Endothelial cell of umbilical vein (primary cell): ENCODE measurements around the gene C13orf46. TPM values are rescaled to one million over a fixed set of nuclear protein-coding genes. Genes with fewer than 3 reads are reported as not detected.

Experiments
- BruUV-seq: library from RNA; stranded (reverse); fragments of 400-500 nt; replicated peaks from 2 replicates; lab custom pipeline; 2021; lab: Mats Ljungman, UMichigan
- CTCF ChIA-PET: fragments of 300-600, 350-600 bp; sonication (Branson Sonifier 250); formaldehyde crosslinking; loops from one replicate; lab custom pipeline; 2021; ENCODE audit warnings: antibody characterized with exemption, inconsistent platforms; lab: Charles Lee
- POLR2A ChIA-PET: fragments of 300-600, 350-600 bp; sonication (Branson Sonifier 250); formaldehyde crosslinking; loops from one replicate; lab custom pipeline; 2021; ENCODE audit warnings: antibody characterized with exemption, inconsistent platforms; lab: Charles Lee
- DNase-seq: peaks from one replicate; pipeline ENCODE4 v3.0.0-alpha.2; 2011; ENCODE audit warnings: low read depth, low spot score
- FAIRE-seq: peaks from 2 replicates; lab custom pipeline; 2011; peaks lifted over from hg19 to GRCh38; lab: Jason Lieb, UNC
- H2AFZ ChIP-seq: 2 replicates; pipeline ENCODE4 v1.6.0; 2012; ENCODE audit warnings: low read depth, low read length, control low read depth, inconsistent platforms
- H3K27ac ChIP-seq: 2 replicates; pipeline ENCODE4 v1.5.1; 2011; ENCODE audit warnings: low read depth, mild to moderate bottlenecking, control low read depth, low read length, moderate library complexity; ENCODE audit not compliant: insufficient read depth
- H3K27me3 ChIP-seq, 2 experiments: 2 replicates each; pipeline versions ENCODE4 v1.6.0 to v1.6.1; 2011; ENCODE audit warnings: low read length in 2 of 2, mixed read lengths in 1 of 2; ENCODE audit not compliant: control insufficient read depth in 2 of 2, insufficient read depth in 2 of 2
- H3K36me3 ChIP-seq, 2 experiments: 2 replicates in 1 of 2; 3 replicates in 1 of 2; pipeline ENCODE4 v1.5.1; 2011; ENCODE audit warnings: low read length in 2 of 2, mild to moderate bottlenecking in 1 of 2, moderate library complexity in 1 of 2; ENCODE audit not compliant: control insufficient read depth in 2 of 2, insufficient read depth in 2 of 2; ENCODE audit errors: extremely low read depth in 1 of 2
- H3K4me1 ChIP-seq: 3 replicates; pipeline ENCODE4 v1.5.1; 2011; ENCODE audit warnings: mild to moderate bottlenecking, low read length; ENCODE audit not compliant: control insufficient read depth, insufficient read depth; ENCODE audit errors: extremely low read depth
- H3K4me2 ChIP-seq: 2 replicates; pipeline ENCODE4 v1.6.1; 2011; ENCODE audit warnings: low read length, control low read depth, mixed read lengths; ENCODE audit not compliant: insufficient read depth
- H3K4me3 ChIP-seq, 3 experiments: fragments of 200-600 bp in 1 of 3; sonication (generic), shearing (Covaris generic) in 1 of 3; replicated peaks in 1 of 3; 2 replicates each; pipeline ENCODE4 v1.5.1; 2011 to 2016; ENCODE audit warnings: control low read depth in 3 of 3, low read length in 3 of 3, mild to moderate bottlenecking in 2 of 3, inconsistent platforms in 1 of 3, low read depth in 1 of 3, moderate library complexity in 1 of 3; ENCODE audit not compliant: insufficient read depth in 1 of 3
- H3K79me2 ChIP-seq: 2 replicates; pipeline ENCODE4 v1.6.0; 2012; ENCODE audit warnings: low read length, inconsistent platforms; ENCODE audit not compliant: control insufficient read depth, insufficient read depth
- H3K9ac ChIP-seq: replicated peaks from 2 replicates; pipeline ENCODE3; 2011; ENCODE audit warnings: low read length, control low read depth; ENCODE audit not compliant: insufficient read depth; ENCODE audit errors: extremely low read depth
- H3K9me1 ChIP-seq: replicated peaks from 3 replicates; pipeline ENCODE4 v1.6.0; 2011; ENCODE audit warnings: mild to moderate bottlenecking, low read length; ENCODE audit not compliant: control insufficient read depth, insufficient read depth; ENCODE audit errors: extremely low read depth
- H3K9me3 ChIP-seq: replicated peaks from 2 replicates; pipeline ENCODE4 v1.5.1; 2012; ENCODE audit warnings: low read length, inconsistent platforms; ENCODE audit not compliant: control insufficient read depth, insufficient read depth
- H4K20me1 ChIP-seq: replicated peaks from 2 replicates; pipeline ENCODE3; 2011; ENCODE audit warnings: mild to moderate bottlenecking, low read length; ENCODE audit not compliant: control insufficient read depth, insufficient read depth; ENCODE audit errors: extremely low read depth
- CTCF ChIP-seq, 2 donors: IDR thresholded peaks; 1 replicate in 1 of 2; 2 replicates in 1 of 2; pipeline ENCODE4 v1.5.1; 2011; ENCODE audit warnings: low read length in 2 of 2, mild to moderate bottlenecking in 2 of 2, moderate library complexity in 2 of 2, control low read depth in 1 of 2, inconsistent platforms in 1 of 2, low read depth in 1 of 2; ENCODE audit not compliant: insufficient read depth in 1 of 2; ENCODE audit errors: extremely low read depth in 1 of 2
- EZH2 ChIP-seq: IDR thresholded peaks from 2 replicates; pipeline ENCODE4 v1.6.1; 2012; ENCODE audit warnings: borderline replicate concordance, low read depth, mild to moderate bottlenecking, moderate library complexity, low read length, inconsistent platforms; ENCODE audit not compliant: severe bottlenecking
- FOS ChIP-seq: IDR thresholded peaks from 2 replicates; pipeline ENCODE4 v1.6.1; 2011; ENCODE audit warnings: mild to moderate bottlenecking, low read length, moderate library complexity, borderline replicate concordance; ENCODE audit not compliant: insufficient read depth
- GATA2 ChIP-seq: IDR thresholded peaks from 2 replicates; pipeline ENCODE4 v1.7.0; 2011; ENCODE audit warnings: low read depth, mild to moderate bottlenecking, moderate library complexity, mixed read lengths, low read length; ENCODE audit not compliant: insufficient read length, insufficient read depth
- JUN ChIP-seq: IDR thresholded peaks from 2 replicates; pipeline ENCODE4 v1.6.1; 2011; ENCODE audit warnings: borderline replicate concordance, low read depth; ENCODE audit not compliant: insufficient read length, insufficient read depth
- MAX ChIP-seq: IDR thresholded peaks from 2 replicates; pipeline ENCODE4 v1.6.1; 2011; ENCODE audit not compliant: insufficient read depth, insufficient read length
- MYC ChIP-seq: IDR thresholded peaks from one replicate; pipeline ENCODE4 v1.6.1; 2011; ENCODE audit warnings: mild to moderate bottlenecking, low read depth, low read length
- POLR2A ChIP-seq: IDR thresholded peaks from 2 replicates; pipeline ENCODE4 v1.6.1; 2012; ENCODE audit warnings: low read depth, mild to moderate bottlenecking, control low read depth, low read length
- POLR2AphosphoS5 ChIP-seq: IDR thresholded peaks from 2 replicates; pipeline ENCODE4 v1.6.1; 2012; ENCODE audit warnings: low read depth, mild to moderate bottlenecking, control low read depth, low read length, moderate library complexity; ENCODE audit not compliant: insufficient read depth
- dilution Hi-C: fragments of 300-500 bp; cut with MboI; formaldehyde crosslinking; loops from one replicate; pipeline ENCODE4 v1.15.0; 2019; ENCODE audit warnings: low sequenced_read_pairs; ENCODE audit not compliant: extremely low pct_ligation_motif_present
- intact Hi-C: fragments of 100-400 bp; cut with micrococcal nuclease; formaldehyde crosslinking; loops from one replicate; pipeline ENCODE4 v1.10.0; 2022
- polyA plus RNA-seq, 4 experiments: library from polyadenylated mRNA; depleted of rRNA in 3 of 4; stranded (reverse) in 3 of 4; unstranded in 1 of 4; fragments of >200 nt; gene quantifications; 2 replicates each; pipeline versions ENCODE4 v1.2.1 to v1.2.3, GENCODE V29; 2011 to 2012; ENCODE audit warnings: missing spikeins in 1 of 4
- total RNA-seq: library from RNA; stranded (reverse); gene quantifications from 2 replicates; pipeline ENCODE4 v1.2.3, GENCODE V29; 2021

Gene C13orf46
- total and polyA plus RNA-seq, 2 donors (not counting 3 experiments of a cell fraction or from before 2014, with no cell fraction given) = 1.3 to 1.7 TPM

GRCh38 chr13:113975416-113975815 is 1.5 kb upstream of the C13orf46 start:
- ChIA-PET CTCF (no interaction called here), POLR2A (no interaction called here)
- H3K4me3 ChIP-seq = no peak overlapping the region
- H3K27ac ChIP-seq = no peak overlapping the region
- intact Hi-C loops = no loop called here
- H3K4me1 ChIP-seq = no peaks in the 10 kb centered on the region
- H3K27me3 ChIP-seq = no peaks in the 10 kb centered on the region
- H3K9me1 ChIP-seq = no peaks in the 10 kb centered on the region
- H3K79me2 ChIP-seq = no peaks in the 10 kb centered on the region
- H3K9me3 ChIP-seq = no peaks in the 10 kb centered on the region
- no peak overlapping the region for H2AFZ ChIP-seq
- no peaks in the 10 kb centered on the region for H4K20me1 ChIP-seq
- no peak overlapping the region for H3K9ac ChIP-seq
- no peak for TF ChIP-seq POLR2AphosphoS5
- no peak for TF ChIP-seq FOS
- no peak for TF ChIP-seq GATA2
- TF ChIP-seq MAX = no peak
- no peak for TF ChIP-seq EZH2
- no peak for TF ChIP-seq MYC
- TF ChIP-seq POLR2A = no peak
- no peak for TF ChIP-seq CTCF (IDR thresholded peaks at IDR 0.05; ENCODE audit: extremely low read depth in 1 of 2, insufficient read depth in 1 of 2, low read depth in 1 of 2, low read length in 2 of 2)
- no peak for TF ChIP-seq JUN
- H3K36me3 ChIP-seq = peaks cover 0 to 44% of the 10 kb centered on the region in 2 experiments
- H3K4me2 ChIP-seq = no peak overlapping the region
- dilution Hi-C loops = no loop called here
- BruUV-seq = no TSS peak
- DNase-seq = no peak
- no peak for FAIRE-seq
